SK-N-SH (cell line): ENCODE results near the gene PIGN. TPM values are rescaled to one million over a fixed set of nuclear protein-coding genes. Genes with fewer than 3 reads are reported as not detected.

Source experiments
- CTCF ChIA-PET: fragments of 300-600, 350-600 bp; formaldehyde crosslinking; extraction: SDS; loops from one replicate; lab custom pipeline; 2021; lab: Yijun Ruan, JAX
- POLR2A ChIA-PET: fragments of 350-600 bp; sonication (Branson Sonifier 250); formaldehyde crosslinking; extraction: SDS; loops from one replicate; lab custom pipeline; 2020; ENCODE audit warnings: antibody characterized with exemption, inconsistent platforms; lab: Yijun Ruan, JAX
- DNase-seq: peaks from one replicate; pipeline ENCODE4 v3.0.0; 2012
- H2AFZ ChIP-seq: fragments of 200-600 bp; sonication (generic); 2 replicates; pipeline ENCODE4 v1.8.1; 2016; ENCODE audit warnings: antibody characterized with exemption, mild to moderate bottlenecking, low read depth
- H3F3A ChIP-seq: fragments of 200-600 bp; sonication (generic); replicated peaks from 2 replicates; pipeline ENCODE3; 2016; ENCODE audit warnings: antibody characterized with exemption, mild to moderate bottlenecking; ENCODE audit not compliant: insufficient read depth
- H3K27ac ChIP-seq, 2 experiments: fragments of 200-500 bp in 1 of 2; fragments of 200-600 bp in 1 of 2; sonication (Bioruptor generic) in 1 of 2; sonication (generic), shearing (Covaris generic) in 1 of 2; 2 replicates each; pipeline versions ENCODE4 v1.5.1 to v1.6.1; 2014 to 2016; ENCODE audit warnings: low read depth in 2 of 2, inconsistent platforms in 1 of 2, low read length in 1 of 2, mild to moderate bottlenecking in 1 of 2, mixed read lengths in 1 of 2
- H3K27me3 ChIP-seq: fragments of 200-600 bp; sonication (generic), shearing (Covaris generic); 2 replicates; pipeline ENCODE4 v1.6.1; 2016; ENCODE audit warnings: mixed run types; ENCODE audit not compliant: insufficient read depth
- H3K36me3 ChIP-seq, 2 experiments: fragments of 200-500 bp in 1 of 2; fragments of 200-600 bp in 1 of 2; sonication (Bioruptor generic) in 1 of 2; sonication (generic) in 1 of 2; replicated peaks in 1 of 2; 2 replicates each; pipeline versions ENCODE3 to v1.5.1; 2014 to 2016; ENCODE audit warnings: low read length in 1 of 2, mild to moderate bottlenecking in 1 of 2; ENCODE audit not compliant: insufficient read depth in 2 of 2, control insufficient read depth in 1 of 2
- H3K4me1 ChIP-seq, 2 experiments: fragments of 200-500 bp in 1 of 2; fragments of 200-600 bp in 1 of 2; sonication (Bioruptor generic) in 1 of 2; sonication (generic), shearing (Covaris generic) in 1 of 2; 2 replicates each; pipeline versions ENCODE4 v1.5.1 to v1.6.1; 2014 to 2016; ENCODE audit warnings: low read depth in 1 of 2, low read length in 1 of 2, mixed run types in 1 of 2; ENCODE audit not compliant: insufficient read depth in 2 of 2, control insufficient read depth in 1 of 2
- H3K4me2 ChIP-seq: fragments of 200-600 bp; sonication (generic), shearing (Covaris generic); 2 replicates; pipeline ENCODE4 v1.6.1; 2017; ENCODE audit warnings: mixed run types
- H3K4me3 ChIP-seq, 2 experiments: fragments of 200-500 bp in 1 of 2; fragments of 200-600 bp in 1 of 2; sonication (Bioruptor generic) in 1 of 2; sonication (generic), shearing (Covaris generic) in 1 of 2; 2 replicates each; pipeline versions ENCODE4 v1.5.1 to v1.8.1; 2014 to 2016; ENCODE audit warnings: low read depth in 2 of 2, inconsistent platforms in 1 of 2, low read length in 1 of 2, mild to moderate bottlenecking in 1 of 2, mixed read lengths in 1 of 2, moderate library complexity in 1 of 2
- H3K79me2 ChIP-seq: fragments of 200-600 bp; sonication (generic); 2 replicates; pipeline ENCODE4 v1.8.1; 2017; ENCODE audit warnings: mild to moderate bottlenecking; ENCODE audit not compliant: insufficient read depth
- H3K9ac ChIP-seq: fragments of 200-600 bp; sonication (generic); 2 replicates; pipeline ENCODE4 v1.6.1; 2017; ENCODE audit warnings: mixed run types
- H3K9me2 ChIP-seq: fragments of 200-600 bp; sonication (generic); 2 replicates; pipeline ENCODE4 v1.6.1; 2017; ENCODE audit warnings: mixed run types
- H3K9me3 ChIP-seq: fragments of 200-600 bp; sonication (generic); 2 replicates; pipeline ENCODE4 v1.6.1; 2017; ENCODE audit warnings: mixed run types, mild to moderate bottlenecking, moderate library complexity
- H4K20me1 ChIP-seq: fragments of 200-600 bp; sonication (generic); 2 replicates; pipeline ENCODE4 v1.6.1; 2017; ENCODE audit warnings: mild to moderate bottlenecking, mixed run types; ENCODE audit not compliant: insufficient read depth
- CTCF ChIP-seq: fragments of 200-600 bp; sonication (generic); IDR thresholded peaks from 2 replicates; pipeline ENCODE4 v1.6.1; 2017; ENCODE audit warnings: antibody characterized with exemption, mild to moderate bottlenecking, moderate library complexity
- GABPA ChIP-seq: IDR thresholded peaks from 2 replicates; pipeline ENCODE4 v1.4.0; 2012; ENCODE audit warnings: low read depth, mild to moderate bottlenecking
- NRF1 ChIP-seq: IDR thresholded peaks from 2 replicates; pipeline ENCODE4 v1.6.1; 2012; ENCODE audit warnings: low read depth, mild to moderate bottlenecking, low read length
- POLR2AphosphoS5 ChIP-seq: IDR thresholded peaks from 2 replicates; pipeline ENCODE4 v1.6.1; 2012; ENCODE audit warnings: low read depth, low read length
- RAD21 ChIP-seq: IDR thresholded peaks from 2 replicates; pipeline ENCODE4 v1.6.1; 2012; ENCODE audit warnings: mild to moderate bottlenecking, low read length
- RFX5 ChIP-seq: IDR thresholded peaks from 2 replicates; pipeline ENCODE4 v1.6.1; 2012; ENCODE audit warnings: mild to moderate bottlenecking, improper control_type of control experiment, low read length
- RXRA ChIP-seq: IDR thresholded peaks from 2 replicates; pipeline ENCODE4 v1.4.0; 2012; ENCODE audit warnings: low read depth, mild to moderate bottlenecking, borderline replicate concordance
- SMC3 ChIP-seq: IDR thresholded peaks from 2 replicates; pipeline ENCODE4 v1.6.1; 2012; ENCODE audit warnings: low read depth, low read length, improper control_type of control experiment
- USF2 ChIP-seq: fragments of 150-350 bp; IDR thresholded peaks from 2 replicates; pipeline ENCODE4 v1.6.1; 2017; ENCODE audit warnings: antibody characterized with exemption, low read length, low read depth, borderline replicate concordance
- WGBS: methylation state at CpG from one replicate; pipeline ENCODE4 v1.1.6; 2017; ENCODE audit warnings: low lambda C conversion rate; 5-methylcytosine and 5-hydroxymethylcytosine counted together
- polyA plus RNA-seq, 3 experiments: library from polyadenylated mRNA; depleted of rRNA; stranded (reverse); fragments of >200 nt; gene quantifications; 2 replicates each; pipeline ENCODE4 v1.2.3, GENCODE V29; 2012

PIGN gene
- polyA plus RNA-seq, 1 of the 3 experiments (the other 2 are of a cell fraction) = 6.1 TPM

GRCh38 chr18:62183578-62184195 lies 3.2 kb downstream of the PIGN start:
- H3K27me3 ChIP-seq = no peaks in the 10 kb centered on the region
- H2AFZ ChIP-seq = no peak overlapping the region
- H3K9me2 ChIP-seq = no peaks in the 10 kb centered on the region
- no peak overlapping the region for H3K9ac ChIP-seq
- H3F3A ChIP-seq = peaks cover 12% of the 10 kb centered on the region
- no peak overlapping the region for H3K27ac ChIP-seq
- H3K36me3 ChIP-seq = no peaks in the 10 kb centered on the region
- POLR2A ChIA-PET = no interaction called here
- H3K4me3 ChIP-seq = peak overlapping the region in 1 of 2 experiments; percentile 44; a peak in 1 of 4 replicates
- no peaks in the 10 kb centered on the region for H3K9me3 ChIP-seq
- no peak for TF ChIP-seq GABPA
- peak; percentile 66 for TF ChIP-seq SMC3
- TF ChIP-seq RAD21 = peak; percentile 91
- TF ChIP-seq CTCF = peak; percentile 94
- TF ChIP-seq, all 33 proteins: peak for 3
- CTCF ChIA-PET = interaction anchor here (0.6 to 9.3 kb wide), 12 partner anchors 9 to 798 kb away, joined by 3 to 120 read pairs (median 4); no protein-coding TSS in a partner anchor
- peaks cover 14% of the 10 kb centered on the region for H4K20me1 ChIP-seq
- peaks cover 50% of the 10 kb centered on the region for H3K79me2 ChIP-seq
- no peak overlapping the region for H3K4me2 ChIP-seq
- peak; percentile 30 for DNase-seq
- peaks cover 4 to 10% of the 10 kb centered on the region in 2 experiments; a peak in 3 of 4 replicates for H3K4me1 ChIP-seq
- 0% methylated on average over 2 of the region's 2 CpGs for whole genome bisulfite sequencing

- H3K9me3 ChIP-seq = no peaks in the 10 kb centered on the region
- H3F3A ChIP-seq = peaks cover 12% of the 10 kb centered on the region
- peaks cover 0 to 10% of the 10 kb centered on the region in 2 experiments; a peak in 2 of 4 replicates for H3K4me1 ChIP-seq
- peaks cover 35% of the 10 kb centered on the region for H3K79me2 ChIP-seq
- no peaks in the 10 kb centered on the region for H3K9me2 ChIP-seq
- POLR2A ChIA-PET = no interaction called here
- no peak overlapping the region for H3K27ac ChIP-seq
- H3K36me3 ChIP-seq = no peaks in the 10 kb centered on the region
- WGBS = 85% methylated on average over 3 of the region's 3 CpGs
- no peak overlapping the region for H3K4me2 ChIP-seq
- H3K9ac ChIP-seq = no peak overlapping the region
- no peak overlapping the region for H2AFZ ChIP-seq
- TF ChIP-seq RXRA = no peak
- TF ChIP-seq POLR2AphosphoS5 = no peak
- TF ChIP-seq USF2 = no peak
- TF ChIP-seq RFX5 = no peak
- TF ChIP-seq NRF1 = no peak
- DNase-seq = no peak
- no peak overlapping the region for H3K4me3 ChIP-seq
- no peaks in the 10 kb centered on the region for H3K27me3 ChIP-seq
- CTCF ChIA-PET = interaction anchor here (0.7 to 9.3 kb wide), 6 partner anchors 26 to 1256 kb away, joined by 3 to 120 read pairs (median 4); no protein-coding TSS in a partner anchor
- peaks cover 5% of the 10 kb centered on the region; the same call in 1 of the 2 replicates for H4K20me1 ChIP-seq
Observed at GRCh38 chr18:62182220-62182619, 4.6 kb downstream of the PIGN start.
